NCI-H526 (cell line): ENCODE measurements around the gene TBC1D22A.
A peak's percentile ranks its signal among the peaks of the same experiment; 100 is the strongest.

Experiments
- DNase-seq, 2 experiments: peaks; one replicate each; lab custom pipeline; 2025; lab: John Stamatoyannopoulos, UW

TBC1D22A gene

DNA sequence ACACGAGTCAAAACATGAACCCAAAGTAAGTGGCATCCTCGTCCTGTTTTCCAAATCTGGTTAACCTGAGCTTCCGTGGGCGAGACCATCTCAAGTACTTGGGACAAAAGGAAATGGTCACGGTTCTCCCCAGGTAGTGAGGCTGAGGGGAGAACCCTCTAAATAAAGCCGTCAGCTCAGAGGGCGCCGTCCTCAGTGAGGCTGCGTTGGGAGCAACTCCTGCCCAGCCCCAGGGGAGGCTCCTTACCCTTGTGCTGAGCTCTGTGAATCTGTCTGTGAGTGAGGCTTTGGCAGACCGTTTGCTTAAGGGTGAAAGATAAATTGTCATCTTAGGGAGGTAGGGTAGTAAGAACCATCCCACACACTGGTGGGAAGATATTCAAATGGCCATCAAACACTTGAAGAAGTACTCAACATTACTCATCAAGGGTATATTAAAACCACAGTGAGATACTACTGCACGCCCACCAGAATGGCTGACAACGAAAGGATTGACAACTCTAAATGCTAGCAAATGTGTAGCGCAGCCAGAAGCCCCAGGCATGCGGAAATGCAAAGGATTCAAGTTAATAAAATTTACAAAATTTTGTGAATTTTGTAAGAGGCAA, 321.0 kb downstream of the TBC1D22A start:
- DNase-seq: no peak

DNA sequence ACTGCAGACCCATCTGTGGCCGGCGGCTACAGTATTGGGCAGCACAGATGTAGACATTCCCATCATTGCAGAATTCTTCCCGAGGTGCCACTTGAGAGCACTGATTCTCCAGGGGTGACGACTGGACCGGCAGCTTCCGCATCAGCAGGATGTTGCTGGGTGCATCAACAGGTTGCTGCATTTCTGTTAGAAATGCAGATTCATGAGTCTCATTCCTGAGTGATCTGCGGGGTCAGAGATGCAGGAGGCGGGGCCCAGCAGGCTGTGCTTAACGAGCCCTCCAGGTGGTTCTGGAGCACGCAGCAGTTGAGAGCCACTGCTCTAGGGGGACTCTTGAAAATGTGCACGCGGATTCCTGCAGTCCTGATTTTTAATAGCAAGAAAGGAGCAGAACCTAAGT, 321.8 kb downstream of the TBC1D22A start:
- no peak for DNase-seq

DNA sequence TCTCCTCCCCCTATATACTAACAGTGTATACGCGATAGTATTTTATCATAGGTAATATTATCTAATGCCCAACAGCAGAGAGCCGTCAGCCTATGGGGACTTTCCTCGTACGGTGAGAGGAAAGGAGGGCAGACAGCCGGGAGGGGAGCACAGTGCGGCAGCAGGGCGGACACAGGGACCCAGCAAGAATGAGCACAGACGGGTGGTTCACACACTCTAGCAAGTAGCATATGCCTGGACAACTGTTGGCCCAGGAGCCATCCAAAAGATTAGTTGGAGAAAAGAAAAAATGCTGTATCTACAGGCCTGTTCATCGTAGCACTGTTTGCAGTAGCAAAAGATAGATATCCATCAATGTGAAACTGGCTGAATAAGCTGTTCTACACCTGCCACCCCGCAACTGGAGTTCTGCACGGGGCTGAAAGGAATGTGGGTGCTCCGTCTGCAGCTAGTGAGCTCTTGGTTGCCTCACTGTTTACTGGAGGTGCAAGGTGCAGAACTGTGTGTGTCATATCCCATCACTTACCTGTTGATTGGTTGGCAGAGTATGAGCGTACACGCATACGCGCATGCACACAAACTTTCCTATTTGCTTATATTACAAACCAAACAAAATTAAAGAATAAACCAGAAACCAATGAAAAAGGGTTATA, 324.3 kb downstream of the TBC1D22A start:
- no peak for DNase-seq

GRCh38 chr22:47088480-47089158, 326.2 kb downstream of the TBC1D22A start:
- no peak for DNase-seq

DNA sequence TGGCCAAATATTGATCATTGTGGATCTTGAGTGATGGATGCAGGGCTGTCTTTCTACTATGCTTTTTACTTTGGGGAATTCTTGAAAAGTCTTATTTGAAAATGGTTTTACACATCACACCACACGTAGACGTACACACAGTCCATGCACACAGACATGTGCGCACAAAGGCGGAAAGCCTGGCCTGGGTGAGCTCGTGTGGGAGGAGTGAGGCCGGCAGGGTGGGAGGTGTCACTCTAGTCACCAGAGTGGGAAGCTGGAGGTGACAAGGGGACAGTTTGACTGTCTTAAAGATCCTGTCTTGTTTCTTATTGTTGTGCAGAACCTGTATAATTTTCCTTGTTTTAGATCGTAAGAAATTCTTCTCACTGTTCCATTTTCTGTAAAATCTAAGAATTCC, 326.9 kb downstream of the TBC1D22A start:
- DNase-seq: no peak

DNA sequence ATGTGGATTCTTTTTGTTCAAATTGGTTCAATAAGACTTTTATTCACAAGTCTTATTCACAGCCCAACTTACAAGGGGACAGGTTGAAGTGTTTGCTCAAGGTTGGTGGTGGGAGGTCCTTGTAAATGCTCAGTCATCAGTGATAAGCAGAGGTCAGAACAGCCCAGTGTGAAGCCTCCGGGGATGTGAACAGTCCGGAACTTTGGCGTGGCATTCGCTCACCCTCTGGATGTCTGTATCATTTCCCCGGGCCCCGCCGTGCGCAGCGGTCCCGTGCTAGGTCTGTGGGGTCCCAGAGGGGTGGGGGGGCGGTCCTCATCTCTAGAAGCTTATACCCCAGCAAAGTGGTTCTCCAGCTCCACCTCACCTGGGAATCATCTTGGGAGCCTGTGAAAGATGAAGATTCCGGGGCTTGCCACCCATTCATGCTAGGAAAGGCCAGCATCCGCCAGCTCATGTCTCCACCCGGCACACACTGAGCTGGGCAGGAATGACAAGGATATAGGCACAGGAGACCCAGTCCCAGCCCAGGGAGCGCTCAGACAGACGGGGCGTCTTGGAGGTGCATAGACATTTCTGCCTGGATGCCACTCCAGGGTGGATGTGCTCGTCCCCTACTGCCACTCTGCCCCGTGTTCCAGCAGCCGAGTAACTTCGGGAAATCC, 327.5 kb downstream of the TBC1D22A start:
- no peak for DNase-seq

DNA sequence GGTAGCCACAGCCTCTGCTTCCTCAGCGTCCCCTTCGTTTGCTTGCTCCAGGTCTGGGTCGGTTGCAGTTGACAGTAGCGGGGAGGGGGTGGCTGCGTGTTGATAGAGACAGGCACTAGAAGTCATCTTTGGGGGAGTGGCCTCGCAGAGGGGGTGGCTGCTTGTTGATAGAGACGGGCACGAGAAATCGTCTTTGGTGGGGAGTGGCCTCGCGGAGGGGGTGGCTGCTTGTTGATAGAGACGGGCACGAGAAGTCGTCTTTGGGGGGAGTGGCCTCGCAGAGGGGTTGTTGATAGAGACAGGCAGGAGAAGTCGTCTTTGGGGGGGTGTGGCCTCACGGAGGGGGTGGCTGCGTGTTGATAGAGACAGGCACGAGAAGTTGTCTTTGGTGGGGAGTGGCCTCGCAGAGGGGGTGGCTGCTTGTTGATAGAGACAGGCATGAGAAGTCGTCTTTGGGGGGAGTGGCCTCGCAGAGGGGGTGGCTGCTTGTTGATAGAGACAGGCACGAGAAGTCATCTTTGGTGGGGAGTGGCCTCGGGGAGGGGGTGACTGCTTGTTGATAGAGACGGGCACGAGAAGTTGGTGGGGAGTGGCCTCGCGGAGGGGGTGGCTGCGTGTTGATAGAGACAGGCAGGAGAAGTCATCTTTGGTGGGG, 328.3 kb downstream of the TBC1D22A start:
- no peak for DNase-seq

GRCh38 chr22:47091246-47091651, 328.8 kb downstream of the TBC1D22A start:
- DNase-seq: no peak

- no peak for DNase-seq
Measured at GRCh38 chr22:47091921-47092700, 329.7 kb downstream of the TBC1D22A start.

GRCh38 chr22:47092896-47093311, 330.5 kb downstream of the TBC1D22A start:
- no peak for DNase-seq

DNA sequence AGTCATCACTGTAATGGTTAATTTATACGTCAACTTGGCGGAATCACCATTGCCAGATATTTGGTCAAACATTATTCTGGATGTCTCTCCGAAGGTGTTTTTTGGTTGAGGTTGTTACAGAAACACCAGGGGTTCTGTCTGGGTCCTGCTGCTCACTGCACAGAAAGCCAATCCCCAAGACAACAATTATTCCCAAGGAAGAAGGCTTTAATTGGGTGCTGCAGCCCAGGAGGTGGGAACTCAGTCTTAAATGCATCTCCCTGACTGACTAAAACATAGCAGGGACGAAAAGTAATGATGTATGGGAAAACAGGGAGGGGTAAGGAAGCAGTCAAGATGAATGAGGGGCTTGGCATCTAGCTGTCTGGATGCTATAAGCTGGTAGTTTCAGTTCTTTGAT, 331.3 kb downstream of the TBC1D22A start:
- no peak for DNase-seq

GRCh38 chr22:47094861-47095330, 332.4 kb downstream of the TBC1D22A start:
- DNase-seq: no peak

- no peak for DNase-seq
Measured at GRCh38 chr22:47095395-47096122, 333.1 kb downstream of the TBC1D22A start.

DNA sequence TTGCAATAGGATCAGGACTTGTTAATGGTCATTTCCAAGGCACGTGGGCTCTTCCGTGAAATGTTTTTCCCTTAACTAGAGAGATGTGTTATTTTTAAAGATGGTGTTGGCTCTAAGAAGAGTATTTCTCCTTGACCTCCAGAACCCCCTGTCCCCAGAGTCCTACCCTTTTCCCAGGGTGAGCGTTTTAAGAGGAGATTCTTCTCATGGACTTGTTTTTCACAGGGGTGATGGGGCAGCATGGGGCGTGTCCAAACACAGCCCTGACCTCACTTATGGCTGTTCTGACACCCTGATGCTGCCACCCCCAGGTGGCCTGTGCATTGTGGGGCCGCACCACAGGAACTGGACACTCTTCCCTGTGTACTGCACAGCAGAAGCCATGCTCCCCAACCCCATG, 335.7 kb downstream of the TBC1D22A start:
- DNase-seq: no peak

DNA sequence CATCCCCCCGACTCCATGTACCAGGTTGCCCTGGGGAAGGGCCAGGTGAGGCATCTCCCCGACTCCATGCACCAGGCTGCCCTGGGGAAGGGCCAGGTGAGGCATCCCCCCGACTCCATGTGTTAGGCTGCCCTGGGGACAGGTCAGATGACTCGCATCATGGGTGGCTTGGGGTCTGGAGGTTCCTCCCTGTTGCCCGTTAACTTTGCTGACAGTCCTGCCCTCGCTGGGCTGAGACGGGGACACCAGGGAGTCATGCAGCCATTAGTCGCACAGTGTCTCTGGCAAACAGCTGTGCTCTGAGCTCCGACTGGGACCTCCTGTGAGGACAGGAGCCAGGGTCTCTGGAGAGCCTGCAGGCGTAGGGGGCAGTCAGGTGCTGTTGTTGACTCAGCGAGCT, 336.1 kb downstream of the TBC1D22A start:
- no peak for DNase-seq

DNA sequence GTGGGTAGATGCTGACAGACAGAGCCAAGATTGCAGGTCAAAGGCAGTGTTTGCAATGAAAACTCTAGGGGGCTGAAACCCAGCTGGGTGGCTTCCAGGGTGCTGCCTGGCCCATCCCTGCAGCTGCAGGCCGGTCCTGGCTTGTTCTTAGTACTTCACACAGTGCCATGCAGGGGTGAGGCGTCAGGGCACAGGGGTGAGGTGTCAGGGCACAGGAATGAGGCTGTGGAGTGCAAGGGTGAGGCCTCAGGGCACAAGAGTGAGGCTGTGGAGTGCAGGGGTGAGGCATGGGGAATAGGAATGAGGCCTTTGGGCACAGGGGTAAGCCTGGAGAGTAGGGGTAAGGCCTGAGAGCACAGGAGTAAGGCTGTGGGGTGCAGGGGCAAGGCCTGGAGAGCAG, 337.6 kb downstream of the TBC1D22A start:
- DNase-seq: no peak

DNA sequence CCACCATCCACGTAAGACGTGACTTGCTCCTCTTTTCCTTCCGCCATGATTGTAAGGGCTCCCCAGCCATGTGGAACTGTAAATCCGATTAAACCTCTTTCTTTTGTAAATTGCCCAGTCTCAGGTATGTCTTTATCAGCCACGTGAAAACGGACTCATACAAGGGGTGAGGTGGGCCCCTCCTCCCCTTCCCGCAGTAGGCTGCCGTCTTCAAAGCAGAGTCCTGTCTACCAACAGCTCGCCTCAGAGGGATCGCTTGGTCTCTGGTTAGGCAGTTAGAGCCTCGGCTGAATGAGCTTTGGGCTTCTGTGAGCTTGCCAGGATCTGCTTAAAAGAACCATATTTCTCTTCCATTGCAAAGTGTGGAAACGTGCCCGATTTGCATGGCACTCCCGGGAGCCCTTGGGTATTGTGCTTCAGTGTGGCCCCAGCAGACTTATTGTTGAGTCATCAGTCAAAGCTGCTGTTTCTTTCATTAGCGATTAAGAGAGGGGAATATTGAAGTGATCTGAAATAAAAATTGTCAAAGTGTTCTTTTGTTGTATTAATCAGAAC, 338.3 kb downstream of the TBC1D22A start:
- DNase-seq: peak in 1 of 2 experiments; percentile 48

GRCh38 chr22:47101321-47101885, 339.0 kb downstream of the TBC1D22A start:
- DNase-seq: no peak

DNA sequence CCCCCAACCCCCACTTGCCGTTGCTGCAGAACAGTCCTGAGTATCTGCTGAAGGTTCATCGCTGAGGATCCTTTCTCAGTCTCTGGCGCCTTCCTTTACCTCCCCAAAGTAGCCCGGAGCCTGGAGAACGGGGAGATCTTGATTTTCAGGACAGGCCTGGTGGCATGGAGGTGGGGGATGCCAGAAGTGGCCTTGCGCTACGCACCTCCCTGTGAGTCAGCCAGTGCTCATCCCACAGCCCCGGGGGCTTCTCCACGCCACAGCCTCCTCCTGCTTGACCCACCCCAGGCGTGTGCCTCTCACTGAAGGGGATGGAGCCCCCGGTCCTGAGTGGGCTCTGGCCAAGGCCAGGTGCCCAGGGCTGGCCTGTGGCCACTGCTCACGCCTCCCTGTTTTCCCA, 339.6 kb downstream of the TBC1D22A start:
- DNase-seq: no peak

DNA sequence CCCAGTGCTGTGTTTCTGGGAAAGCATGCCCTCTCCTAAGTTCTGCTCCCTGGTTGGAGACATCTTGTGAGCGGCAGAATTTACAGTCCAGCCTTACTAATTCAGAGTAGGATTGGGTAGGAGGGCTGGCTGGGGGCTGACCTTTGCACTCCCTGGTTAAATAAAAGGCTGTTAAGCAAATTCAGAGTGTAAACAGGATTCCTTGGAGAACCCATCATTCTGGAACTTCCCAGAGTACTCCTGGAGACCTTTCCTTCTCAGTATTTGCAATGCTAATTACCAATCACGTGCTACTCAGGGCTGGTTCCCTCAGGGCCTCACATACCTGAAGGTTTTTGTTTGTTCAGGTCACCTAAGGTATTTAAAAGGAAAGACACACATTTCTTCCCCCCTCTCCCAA, 340.2 kb downstream of the TBC1D22A start:
- peak; percentile 76 to 83 for DNase-seq
